Urothelium cell line (cell line): ENCODE data around the gene GTF2IRD1.

Source experiments
- DNase-seq: peaks from one replicate; pipeline ENCODE4 v3.0.0; 2011; ENCODE audit warnings: low spot score, mixed read lengths
- FAIRE-seq: peaks from 2 replicates; lab custom pipeline; 2011; peaks lifted over from hg19 to GRCh38; lab: Jason Lieb, UNC

Gene GTF2IRD1

GRCh38 chr7:74583630-74584029, 129.9 kb downstream of the GTF2IRD1 start:
- FAIRE-seq (no peak), DNase-seq (no peak)

GRCh38 chr7:74584160-74584954, 130.7 kb downstream of the GTF2IRD1 start:
- DNase-seq (no peak), FAIRE-seq (no peak)

GRCh38 chr7:74585844-74586243, 132.1 kb downstream of the GTF2IRD1 start:
- no peak for DNase-seq

GRCh38 chr7:74586258-74587175, 132.8 kb downstream of the GTF2IRD1 start:
- FAIRE-seq (no peak), DNase-seq (no peak)

More at GRCh38 chr7:74585844-74586243, 132.1 kb downstream of the GTF2IRD1 start:
- FAIRE-seq = no peak

GRCh38 chr7:74587435-74588126, 133.9 kb downstream of the GTF2IRD1 start:
- no peak for FAIRE-seq
- peak; percentile 93 for DNase-seq

GRCh38 chr7:74590813-74591212, 137.1 kb downstream of the GTF2IRD1 start:
- DNase-seq (no peak), FAIRE-seq (no peak)

- DNase-seq (no peak), FAIRE-seq (no peak)
These were observed 144.9 kb downstream of the GTF2IRD1 start for GRCh38 chr7:74598558-74598957.

- FAIRE-seq = no peak
These were observed 145.5 kb downstream of the GTF2IRD1 start for GRCh38 chr7:74599244-74599643.

GRCh38 chr7:74604326-74605020, 150.8 kb downstream of the GTF2IRD1 start:
- no peak for FAIRE-seq
- no peak for DNase-seq

More at GRCh38 chr7:74599244-74599643, 145.5 kb downstream of the GTF2IRD1 start:
- DNase-seq = no peak

GRCh38 chr7:74606101-74606908, 152.6 kb downstream of the GTF2IRD1 start:
- FAIRE-seq (no peak), DNase-seq (no peak)

GRCh38 chr7:74606909-74607510, 153.3 kb downstream of the GTF2IRD1 start:
- FAIRE-seq (no peak), DNase-seq (no peak)

- peak; percentile 57 for DNase-seq
- FAIRE-seq = no peak
These were observed 158.5 kb downstream of the GTF2IRD1 start for GRCh38 chr7:74612015-74612829.

- FAIRE-seq (no peak), DNase-seq (no peak)
These were observed 162.5 kb downstream of the GTF2IRD1 start for GRCh38 chr7:74615933-74616780.

GRCh38 chr7:74617180-74617744, 163.6 kb downstream of the GTF2IRD1 start:
- no peak for DNase-seq
- no peak for FAIRE-seq

- DNase-seq = no peak
- FAIRE-seq = no peak
These were observed 165.6 kb downstream of the GTF2IRD1 start for GRCh38 chr7:74619235-74619860.

- FAIRE-seq (no peak), DNase-seq (no peak)
These were observed 168.6 kb downstream of the GTF2IRD1 start for GRCh38 chr7:74622228-74622749.
